GM20000 (cell line): Measurements from ENCODE around the gene SHOX.
"Not testable (repeated sequence)": the region's sequence is repeated elsewhere in the genome, so short reads cannot be mapped to it uniquely, and the experiment has no call there.

ENCODE experiments used
- DNase-seq: peaks from one replicate; pipeline ENCODE4 v3.0.0; 2012; ENCODE audit warnings: low spot score
- CTCF ChIP-seq: IDR thresholded peaks from 2 replicates; pipeline ENCODE4 v1.5.1; 2012; ENCODE audit warnings: mild to moderate bottlenecking, control low read depth; ENCODE audit errors: extremely low read depth, missing control alignments

SHOX gene

GRCh38 chrX:590693-591404, 39.7 kb upstream of the SHOX start:
- no peak for DNase-seq
- TF ChIP-seq CTCF: no peak

DNA sequence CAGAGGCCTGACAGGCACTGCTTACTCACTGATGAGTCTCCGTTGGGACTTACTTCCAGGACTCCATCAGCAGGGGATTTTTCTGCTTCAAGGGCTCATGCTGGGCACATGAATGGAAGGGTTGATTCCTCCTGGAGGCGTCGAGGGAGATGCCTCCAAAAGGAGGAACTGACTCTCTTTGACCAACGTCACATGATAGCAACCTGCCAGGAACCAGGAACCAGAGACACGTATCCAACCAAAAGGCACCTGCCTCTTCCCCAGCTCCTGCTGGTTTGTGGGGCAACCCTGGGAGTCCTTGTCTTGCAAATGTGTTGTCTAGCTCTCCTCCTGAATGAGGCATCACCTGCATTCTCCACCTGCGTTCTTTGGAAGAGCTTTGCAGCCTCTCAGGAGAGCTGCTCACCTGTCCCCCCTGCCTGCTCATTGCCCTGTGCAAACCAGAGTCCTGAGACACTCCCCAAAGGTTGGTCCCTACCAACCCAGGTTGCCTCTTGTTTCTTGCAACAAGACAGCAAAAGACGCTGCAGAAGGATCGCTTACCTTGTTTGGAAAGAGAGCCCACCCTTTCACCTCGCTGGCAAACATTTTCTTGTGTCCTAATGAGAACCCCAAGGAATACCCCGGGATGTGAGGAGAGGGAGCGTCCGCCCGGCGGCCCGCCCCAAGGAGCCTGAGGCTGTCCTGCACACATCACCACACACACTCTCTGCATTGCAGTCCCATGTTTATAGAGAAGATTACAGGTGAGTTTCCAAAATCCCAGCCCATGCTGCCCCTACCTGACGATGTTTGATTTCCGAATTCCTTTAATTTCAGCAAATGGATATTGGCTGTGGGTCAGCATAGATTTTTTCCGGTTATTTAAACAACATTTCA, 30.5 kb upstream of the SHOX start:
- DNase-seq: no peak
- TF ChIP-seq CTCF: no peak

GRCh38 chrX:603029-603428, 27.6 kb upstream of the SHOX start:
- DNase-seq: not testable (repeated sequence)

GRCh38 chrX:604616-605015, 26.0 kb upstream of the SHOX start:
- not testable (repeated sequence) for DNase-seq

DNA sequence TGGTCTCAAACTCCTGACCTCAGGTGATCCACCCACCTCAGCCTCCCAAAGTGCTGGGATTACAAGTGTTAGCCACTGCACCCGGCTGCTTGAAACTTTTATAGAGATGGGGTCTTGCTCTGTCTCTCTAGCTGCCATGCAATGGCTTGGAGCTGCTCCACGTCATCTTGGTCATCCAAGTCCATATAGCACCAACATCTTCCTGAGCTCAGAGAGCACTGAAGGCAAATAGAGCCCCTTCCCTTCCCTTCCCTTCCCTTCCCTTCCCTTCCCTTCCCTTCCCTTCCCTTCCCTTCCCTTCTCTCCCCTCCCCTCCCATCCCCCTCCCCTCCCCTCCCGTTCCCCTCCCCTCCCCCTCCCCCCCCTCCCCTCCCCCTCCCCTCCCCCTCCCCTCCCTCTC, 22.5 kb upstream of the SHOX start:
- DNase-seq: not testable (repeated sequence)

DNA sequence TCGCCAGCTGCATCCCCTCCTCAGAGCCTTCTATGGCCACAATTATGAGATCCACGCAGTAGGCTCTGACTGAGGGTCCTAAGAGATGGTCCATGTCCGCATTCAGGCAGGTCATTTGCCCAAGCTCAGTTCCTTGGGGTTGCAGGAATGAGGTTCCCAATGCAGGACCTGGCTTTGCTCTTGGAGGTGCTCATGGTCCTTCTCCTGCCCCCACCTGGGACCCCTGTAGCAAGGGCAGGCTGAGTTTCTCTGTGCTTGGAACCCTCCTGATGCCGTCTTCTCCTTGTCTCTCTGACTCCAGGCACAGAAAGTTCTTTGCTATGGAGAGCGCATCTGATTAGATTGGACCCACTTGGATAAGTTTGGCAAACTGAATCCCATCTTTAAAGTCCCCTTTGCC, 16.5 kb upstream of the SHOX start:
- no peak for DNase-seq
- TF ChIP-seq CTCF: no peak

- DNase-seq: no peak
- no peak for TF ChIP-seq CTCF
These were observed 13.2 kb upstream of the SHOX start for GRCh38 chrX:617401-617800.

- no peak for DNase-seq
- TF ChIP-seq CTCF: no peak
These were observed 12.7 kb upstream of the SHOX start for GRCh38 chrX:617891-618290.

DNA sequence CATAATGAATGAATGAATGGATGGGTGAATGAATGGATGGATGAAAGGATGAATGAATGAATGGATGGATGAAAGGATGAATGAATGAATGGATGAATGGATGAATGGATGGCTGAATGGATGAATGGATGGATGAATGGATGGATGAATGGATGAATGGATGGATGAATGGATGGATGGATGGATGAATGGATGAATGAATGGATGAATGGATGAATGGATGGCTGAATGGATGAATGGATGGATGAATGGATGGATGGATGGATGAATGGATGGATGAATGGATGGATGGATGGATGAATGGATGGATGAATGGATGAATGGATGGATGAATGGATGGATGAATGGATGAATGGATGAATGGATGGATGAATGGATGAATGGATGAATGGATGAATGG, 12.3 kb upstream of the SHOX start:
- not testable (repeated sequence) for DNase-seq
